GM19238 (cell line): ENCODE measurements around the gene FZR1.
"Not testable (repeated sequence)": the region's sequence is repeated elsewhere in the genome, so short reads cannot be mapped to it uniquely, and the experiment has no call there.

Source experiments
- DNase-seq: peaks from one replicate; pipeline ENCODE4 v3.0.0; 2011; ENCODE audit warnings: low spot score; ENCODE audit not compliant: insufficient read length

FZR1 gene

GRCh38 chr19:3528539-3529211, 22.6 kb downstream of the FZR1 start:
- DNase-seq: no peak

- not testable (repeated sequence) for DNase-seq
Measured at GRCh38 chr19:3529299-3529698, 23.2 kb downstream of the FZR1 start.

- no peak for DNase-seq
Measured at GRCh38 chr19:3530389-3530788, 24.3 kb downstream of the FZR1 start.

DNA sequence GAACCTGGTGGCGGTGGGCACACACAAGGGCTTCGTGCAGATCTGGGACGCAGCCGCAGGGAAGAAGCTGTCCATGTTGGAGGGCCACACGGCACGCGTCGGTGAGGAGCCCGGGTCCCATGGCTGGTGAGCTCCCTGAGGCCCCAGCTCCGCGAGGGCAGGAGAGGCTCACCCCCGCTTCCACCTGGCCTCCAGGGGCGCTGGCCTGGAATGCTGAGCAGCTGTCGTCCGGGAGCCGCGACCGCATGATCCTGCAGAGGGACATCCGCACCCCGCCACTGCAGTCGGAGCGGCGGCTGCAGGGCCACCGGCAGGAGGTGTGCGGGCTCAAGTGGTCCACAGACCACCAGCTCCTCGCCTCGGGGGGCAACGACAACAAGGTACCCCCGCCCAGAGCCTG, 25.6 kb downstream of the FZR1 start:
- no peak for DNase-seq

GRCh38 chr19:3532154-3532786, 26.2 kb downstream of the FZR1 start:
- no peak for DNase-seq

DNA sequence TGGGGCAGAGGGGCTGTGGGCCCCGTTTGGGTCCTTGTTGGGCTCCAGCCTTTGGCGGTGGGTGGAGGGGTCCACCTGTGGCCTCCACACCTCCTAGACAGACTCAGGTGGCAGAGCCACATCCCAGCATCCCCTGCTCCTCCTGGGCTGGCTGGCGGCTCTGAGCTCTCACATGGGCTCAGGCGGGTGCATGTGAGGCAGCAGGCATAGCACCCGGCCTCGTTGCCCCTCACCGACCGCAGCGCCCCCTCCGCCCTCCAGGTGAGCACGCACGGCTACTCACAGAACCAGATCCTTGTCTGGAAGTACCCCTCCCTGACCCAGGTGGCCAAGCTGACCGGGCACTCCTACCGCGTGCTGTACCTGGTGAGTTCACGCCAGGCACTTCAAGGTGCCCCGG, 26.9 kb downstream of the FZR1 start:
- no peak for DNase-seq

DNA sequence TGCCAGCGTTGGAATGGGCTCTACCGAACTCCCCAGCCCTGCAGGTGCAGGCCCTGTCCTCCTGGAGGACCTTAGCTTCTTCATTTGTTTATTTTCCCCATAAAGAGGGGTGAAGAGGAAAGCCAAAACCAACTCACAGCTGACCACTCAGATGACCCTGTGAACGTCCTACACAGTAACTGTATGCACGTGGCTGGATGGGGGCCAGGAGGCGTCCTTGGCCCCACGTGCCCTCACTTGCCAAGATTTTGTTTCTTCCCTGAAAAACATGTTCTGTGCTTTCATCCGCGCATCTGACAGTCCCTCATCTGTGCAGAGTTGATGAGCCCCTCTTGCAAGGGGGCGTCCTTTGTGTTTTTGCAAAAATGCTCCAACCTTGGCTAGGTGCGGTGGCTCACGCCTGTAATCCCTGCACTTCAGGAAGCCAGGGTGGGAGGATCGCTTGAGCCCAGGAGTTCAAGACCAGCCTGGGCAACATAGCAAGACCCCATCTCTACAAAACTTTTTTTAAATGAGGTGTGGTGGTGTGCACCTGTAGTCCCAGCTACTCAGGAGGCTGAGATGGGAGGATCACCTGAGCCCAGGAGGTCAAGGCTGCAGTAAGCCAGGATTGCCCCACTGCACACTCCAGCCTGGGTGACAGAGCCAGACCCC, 27.6 kb downstream of the FZR1 start:
- DNase-seq: no peak

DNA sequence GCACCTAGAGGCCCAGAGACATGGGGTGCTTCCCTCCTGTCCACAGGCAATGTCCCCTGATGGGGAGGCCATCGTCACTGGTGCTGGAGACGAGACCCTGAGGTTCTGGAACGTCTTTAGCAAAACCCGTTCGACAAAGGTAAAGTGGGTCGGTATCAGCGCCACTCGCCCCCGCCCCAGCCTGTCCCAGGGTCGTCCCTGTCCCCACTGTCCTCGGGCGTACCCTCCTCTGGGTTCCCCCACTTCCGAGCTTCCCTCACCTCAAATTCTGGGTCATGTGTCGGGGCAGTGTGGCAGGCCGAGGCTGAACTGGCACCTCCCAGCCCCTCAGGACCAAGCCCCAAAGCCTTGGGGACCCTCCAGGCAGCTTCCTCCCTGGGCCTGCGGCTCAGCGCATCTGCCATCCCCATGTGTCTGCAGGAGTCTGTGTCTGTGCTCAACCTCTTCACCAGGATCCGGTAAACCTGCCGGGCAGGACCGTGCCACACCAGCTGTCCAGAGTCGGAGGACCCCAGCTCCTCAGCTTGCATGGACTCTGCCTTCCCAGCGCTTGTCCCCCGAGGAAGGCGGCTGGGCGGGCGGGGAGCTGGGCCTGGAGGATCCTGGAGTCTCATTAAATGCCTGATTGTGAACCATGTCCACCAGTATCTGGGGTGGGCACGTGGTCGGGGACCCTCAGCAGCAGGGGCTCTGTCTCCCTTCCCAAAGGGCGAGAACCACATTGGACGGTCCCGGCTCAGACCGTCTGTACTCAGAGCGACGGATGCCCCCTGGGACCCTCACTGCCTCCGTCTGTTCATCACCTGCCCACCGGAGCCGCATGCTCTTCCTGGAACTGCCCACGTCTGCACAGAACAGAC, 28.5 kb downstream of the FZR1 start:
- DNase-seq: no peak

DNA sequence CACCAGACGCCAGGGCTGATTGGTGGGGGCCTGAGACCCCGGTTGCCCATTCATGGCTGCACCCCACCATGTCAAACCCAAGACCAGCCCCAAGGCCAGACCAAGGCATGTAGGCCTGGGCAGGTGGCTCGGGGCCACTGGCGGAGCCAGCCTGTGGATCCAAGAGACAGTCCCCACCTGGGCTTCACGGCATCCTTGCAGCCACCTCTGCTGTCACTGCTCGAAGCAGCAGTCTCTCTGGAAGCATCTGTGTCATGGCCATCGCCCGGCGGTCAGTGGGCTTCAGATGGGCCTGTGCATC, 29.1 kb downstream of the FZR1 start:
- DNase-seq: no peak

DNA sequence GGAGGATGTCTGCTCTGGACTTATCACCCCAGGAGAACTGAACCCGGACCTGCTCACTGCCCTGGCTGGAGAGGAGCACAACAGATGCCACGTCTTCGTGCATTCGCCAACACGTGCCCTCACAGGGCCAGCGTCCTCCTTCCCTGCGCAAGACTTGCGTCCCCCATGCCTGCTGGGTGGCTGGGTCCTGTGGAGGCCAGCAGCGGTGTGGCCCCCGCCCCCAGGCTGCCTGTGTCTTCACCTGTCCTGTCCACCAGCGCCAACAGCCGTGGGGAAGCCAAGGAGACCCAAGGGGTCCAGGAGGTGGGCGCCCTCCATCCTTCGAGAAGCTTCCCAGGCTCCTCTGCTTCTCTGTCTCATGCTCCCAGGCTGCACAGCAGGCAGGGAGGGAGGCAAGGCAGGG, 29.5 kb downstream of the FZR1 start:
- no peak for DNase-seq

GRCh38 chr19:3535981-3536380, 29.9 kb downstream of the FZR1 start:
- DNase-seq: no peak

DNA sequence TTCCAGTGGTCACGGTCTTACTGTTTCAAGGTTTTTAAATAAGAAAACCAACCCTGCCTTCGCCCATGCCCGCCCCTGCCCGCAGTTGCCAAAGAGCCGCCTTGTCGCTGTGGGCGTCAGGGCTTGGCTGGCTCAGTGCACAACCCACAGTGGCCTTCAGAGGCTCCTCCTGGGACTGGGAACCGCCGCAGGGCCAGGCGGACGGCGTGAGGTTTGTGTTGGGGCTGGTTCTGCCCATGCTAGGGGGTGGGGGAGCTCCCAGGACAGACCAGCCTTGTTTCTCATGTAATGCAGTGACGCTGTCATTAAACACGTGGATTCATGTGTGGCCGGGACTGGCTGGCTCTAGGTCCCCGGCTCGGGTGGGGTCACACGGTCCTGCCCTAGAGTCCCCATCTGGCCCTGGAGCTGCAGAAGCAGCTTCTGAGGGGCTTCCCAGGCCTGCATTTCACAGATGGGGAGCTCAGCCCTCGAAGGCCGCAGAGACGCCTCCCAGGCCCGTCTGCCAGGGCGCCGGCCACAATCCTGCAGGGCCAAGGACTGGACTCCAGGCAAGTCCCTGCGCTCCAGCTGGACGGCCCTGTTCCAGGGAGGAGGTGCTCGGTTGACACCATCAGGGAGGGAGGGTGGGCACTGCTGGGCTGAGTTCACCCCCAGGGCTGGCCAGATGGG, 30.5 kb downstream of the FZR1 start:
- DNase-seq: no peak

- no peak for DNase-seq
Measured at GRCh38 chr19:3537101-3537437, 31.0 kb downstream of the FZR1 start.

DNA sequence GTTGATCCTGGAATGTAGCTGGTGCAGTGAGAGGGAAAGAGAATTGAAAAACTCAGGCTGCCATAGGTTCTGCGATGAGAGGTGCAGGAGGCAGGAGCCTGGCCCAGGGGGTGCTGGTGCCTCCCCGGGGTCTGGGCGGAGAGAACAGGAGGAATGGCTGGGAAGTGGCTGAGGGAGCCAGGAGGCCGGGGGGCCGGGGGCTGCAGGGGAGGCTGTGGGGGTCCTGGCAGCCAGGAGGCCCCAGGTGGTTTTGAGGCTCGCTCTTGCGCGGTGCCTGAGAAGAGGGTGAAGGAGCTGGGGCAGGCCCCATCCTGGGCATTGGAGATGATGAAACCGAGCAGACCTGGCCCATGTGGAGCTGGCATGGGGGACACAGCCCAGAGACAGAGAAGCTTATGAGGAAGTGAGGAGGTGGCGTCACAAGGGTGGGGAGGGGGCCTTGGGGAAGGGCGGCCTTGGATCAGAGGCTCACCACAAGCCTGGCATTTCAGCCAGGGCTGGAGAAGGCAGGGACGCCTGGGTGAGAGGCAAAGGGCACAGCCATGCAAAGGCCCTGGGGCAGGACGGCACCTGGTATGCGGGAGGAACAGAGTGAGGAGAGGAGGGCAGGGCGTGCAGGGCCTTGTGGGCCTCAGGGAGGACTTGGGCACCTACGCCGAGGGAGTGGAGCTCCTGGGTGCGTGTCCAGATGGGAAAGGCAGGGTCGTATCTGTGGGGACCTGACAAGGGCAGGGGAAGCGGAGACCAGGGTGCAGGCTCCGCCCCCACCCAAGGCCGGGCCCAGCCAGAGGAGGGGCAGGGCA, 31.5 kb downstream of the FZR1 start:
- DNase-seq: no peak

DNA sequence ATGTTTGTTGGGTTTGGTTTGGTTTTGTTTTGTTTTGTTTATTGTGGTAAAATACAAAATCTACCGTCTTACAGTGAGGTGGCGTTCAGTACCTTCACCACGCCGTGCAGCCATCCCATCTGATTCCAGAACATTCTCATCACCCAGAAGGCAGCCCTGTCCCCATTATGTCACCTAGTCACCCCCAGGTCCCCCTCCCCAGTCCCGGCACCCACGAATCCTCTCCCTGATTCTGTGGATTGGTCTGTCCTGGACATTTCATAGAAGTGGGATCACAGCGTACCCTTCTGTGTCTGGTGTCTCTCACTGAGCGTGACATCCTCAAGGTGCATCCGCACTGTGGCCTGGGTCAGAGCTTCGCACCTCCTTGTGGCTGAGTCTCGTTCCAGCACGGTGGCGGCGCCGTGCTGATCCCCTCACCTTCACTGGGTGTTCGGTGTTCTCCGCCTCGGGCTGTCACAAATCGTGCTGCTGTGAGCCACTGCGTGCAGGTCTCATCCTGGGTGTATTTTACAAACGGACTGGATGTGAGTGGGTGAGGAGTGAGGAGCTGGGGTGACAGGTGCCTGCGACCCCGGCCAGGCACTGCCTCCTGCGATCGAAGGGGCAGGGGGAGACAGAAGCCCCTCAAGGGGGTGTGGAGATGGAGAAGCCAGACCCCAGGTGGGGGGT, 32.3 kb downstream of the FZR1 start:
- DNase-seq: no peak

- DNase-seq: no peak
Measured at GRCh38 chr19:3538965-3539755, 33.0 kb downstream of the FZR1 start, which contains the start of gene TEKTIP1. TEKTIP1 (plus strand) TSS chr19:3539174; CDS start chr19:3539178, 4 bp downstream.

- DNase-seq: no peak
Measured at GRCh38 chr19:3539756-3540118, 33.6 kb downstream of the FZR1 start.

GRCh38 chr19:3543150-3544057, 37.3 kb downstream of the FZR1 start:
- DNase-seq: no peak

DNA sequence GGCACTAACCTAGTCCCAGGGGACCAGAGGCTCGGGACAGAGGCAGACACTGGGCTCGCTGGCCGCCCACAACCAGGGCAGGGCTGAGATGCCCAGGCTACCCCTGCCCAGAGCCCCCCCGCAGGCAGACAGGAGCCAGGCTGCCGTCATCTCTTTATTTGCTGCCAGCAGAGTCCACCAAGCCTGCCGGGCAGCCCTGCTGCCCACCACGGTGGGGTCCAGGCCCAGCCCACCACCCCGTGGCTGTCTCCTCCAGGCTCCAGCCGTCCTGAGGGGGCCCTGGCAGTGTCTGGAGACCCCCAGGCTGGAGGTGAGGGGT, 37.9 kb downstream of the FZR1 start:
- DNase-seq: no peak
